ENCODE measurements around the gene RPS25.
A peak's percentile ranks its signal among the peaks of the same experiment; 100 is the strongest.
"Not testable (repeated sequence)": the region's sequence is repeated elsewhere in the genome, so short reads cannot be mapped to it uniquely, and the experiment has no call there.

The RPS25 gene

GRCh38 chr11:119014209-119014924, 3.8 kb downstream of the RPS25 start:
- DNase-seq = no peak

DNA sequence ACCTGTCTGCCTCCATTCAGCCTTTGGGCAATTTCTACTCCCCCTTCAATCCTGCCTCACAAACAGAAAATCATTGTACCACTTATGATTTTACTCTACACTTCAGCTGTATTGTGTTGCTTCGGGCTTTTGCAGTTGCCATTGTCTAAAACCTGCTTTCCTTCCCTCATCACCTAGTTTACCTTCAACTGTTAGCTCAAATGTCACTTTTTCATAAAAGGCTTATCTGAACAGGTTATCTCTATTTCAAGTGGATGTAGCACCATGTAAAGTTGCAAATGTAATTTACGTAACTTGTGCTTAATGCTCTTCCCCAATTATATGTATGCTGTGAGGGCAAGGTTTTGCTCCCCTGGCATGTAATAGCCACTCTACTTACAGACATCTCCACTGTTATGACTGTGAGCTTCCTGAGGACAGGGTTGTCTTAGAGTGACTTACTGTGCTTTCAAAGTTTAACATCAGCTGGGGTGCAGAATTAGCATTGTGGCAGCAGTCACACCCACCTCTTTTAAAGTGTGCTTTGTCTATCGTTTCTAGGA, 5.4 kb downstream of the RPS25 start:
- no peak for DNase-seq

GRCh38 chr11:119011476-119012053, 6.6 kb downstream of the RPS25 start:
- no peak for DNase-seq

DNA sequence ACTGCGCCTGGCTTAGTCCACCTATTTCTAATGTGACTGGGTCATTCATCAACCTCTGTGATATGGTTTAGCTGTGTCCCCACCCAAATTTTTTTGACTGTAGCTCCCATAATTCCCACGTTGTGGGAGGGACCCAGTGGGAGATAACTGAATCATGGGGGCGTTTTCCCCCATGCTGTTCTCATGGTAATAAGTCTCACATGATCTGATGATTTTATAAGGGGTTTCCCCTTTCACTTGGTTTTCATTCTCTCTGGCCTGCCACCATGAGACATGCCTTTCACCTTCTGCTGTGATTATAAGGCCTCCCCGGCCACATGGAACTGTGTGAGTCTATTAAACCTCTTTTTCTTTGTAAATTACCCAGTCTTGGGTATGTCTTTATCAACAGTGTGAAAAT, 11.5 kb downstream of the RPS25 start:
- no peak for DNase-seq

- DNase-seq = no peak
Observed at GRCh38 chr11:119000906-119001305, 17.2 kb downstream of the RPS25 start.

DNA sequence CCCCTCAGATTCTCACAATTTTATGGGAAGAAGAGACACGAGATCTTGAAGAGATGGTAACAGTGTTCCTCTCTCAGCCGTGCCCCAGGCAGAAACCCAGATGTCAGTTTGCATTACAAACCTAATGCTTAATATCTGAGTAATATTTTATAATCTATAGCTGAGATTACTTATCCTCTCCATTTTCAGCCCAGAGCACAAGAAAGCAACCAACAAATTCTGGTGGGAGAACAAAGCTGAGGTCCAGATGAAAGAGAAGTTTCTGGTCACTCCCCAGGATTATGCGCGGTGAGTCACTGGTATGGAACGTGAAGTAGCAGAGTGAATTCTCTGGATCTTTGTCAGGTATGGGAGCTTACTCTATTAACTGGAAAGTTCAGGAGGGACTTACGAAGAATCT, 19.3 kb downstream of the RPS25 start:
- DNase-seq = no peak

DNA sequence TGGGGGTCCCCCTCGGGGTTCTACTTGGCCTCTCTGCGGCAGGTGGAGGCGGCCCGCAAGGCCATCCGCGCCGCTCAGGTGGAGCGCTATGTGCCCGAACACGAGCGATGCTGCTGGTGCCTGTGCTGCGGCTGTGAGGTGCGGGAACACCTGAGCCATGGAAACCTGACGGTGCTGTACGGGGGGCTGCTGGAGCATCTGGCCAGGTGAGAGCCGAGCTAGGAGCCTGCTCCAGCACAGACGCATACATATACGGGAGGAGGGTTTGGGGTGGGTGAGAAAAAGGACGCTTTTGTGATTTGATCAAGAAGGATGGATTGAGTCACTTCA, 19.8 kb downstream of the RPS25 start:
- DNase-seq = no peak

- peak; percentile 93 to 94 for DNase-seq
Observed at GRCh38 chr11:118997627-118998387, 20.3 kb downstream of the RPS25 start, which contains the start of gene CENATAC. Gene CENATAC (plus strand): TSS chr11:118998138. CDS start chr11:118998198, 60 bp downstream.

DNA sequence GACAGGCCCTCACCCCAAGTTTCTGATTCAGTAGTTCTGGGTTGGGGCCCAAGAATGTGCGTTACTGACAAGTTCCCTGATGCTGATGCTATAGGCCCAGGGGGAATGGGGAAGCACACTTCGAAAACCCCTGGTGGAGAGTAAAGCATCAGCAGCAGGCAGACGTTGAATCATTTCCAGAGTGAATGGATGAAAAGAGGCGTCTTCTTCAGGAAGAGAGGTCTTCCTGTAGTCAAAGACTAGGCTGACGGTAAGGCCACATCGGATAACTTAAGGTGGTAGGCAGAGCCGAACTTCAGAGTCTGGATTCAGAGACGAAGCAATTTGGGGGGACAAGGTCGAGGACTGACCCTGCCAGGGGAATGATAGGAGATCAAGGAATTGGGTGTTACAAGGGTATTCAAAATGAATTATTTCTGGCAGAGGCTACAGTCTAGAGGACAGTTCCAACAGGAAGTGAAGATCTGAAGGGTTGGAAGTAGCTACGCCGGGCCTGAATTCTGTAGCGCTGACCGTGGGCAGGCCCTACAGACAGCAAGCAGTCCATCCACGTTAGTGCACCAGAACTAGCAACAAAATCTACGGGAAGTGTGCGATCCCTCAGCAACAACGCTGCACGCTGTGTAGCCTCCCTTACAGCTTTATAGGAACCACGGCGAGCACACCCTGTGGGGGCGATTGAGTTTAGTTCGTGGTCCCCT, 21.1 kb downstream of the RPS25 start:
- DNase-seq = peak in 1 of 2 donors; percentile 30

DNA sequence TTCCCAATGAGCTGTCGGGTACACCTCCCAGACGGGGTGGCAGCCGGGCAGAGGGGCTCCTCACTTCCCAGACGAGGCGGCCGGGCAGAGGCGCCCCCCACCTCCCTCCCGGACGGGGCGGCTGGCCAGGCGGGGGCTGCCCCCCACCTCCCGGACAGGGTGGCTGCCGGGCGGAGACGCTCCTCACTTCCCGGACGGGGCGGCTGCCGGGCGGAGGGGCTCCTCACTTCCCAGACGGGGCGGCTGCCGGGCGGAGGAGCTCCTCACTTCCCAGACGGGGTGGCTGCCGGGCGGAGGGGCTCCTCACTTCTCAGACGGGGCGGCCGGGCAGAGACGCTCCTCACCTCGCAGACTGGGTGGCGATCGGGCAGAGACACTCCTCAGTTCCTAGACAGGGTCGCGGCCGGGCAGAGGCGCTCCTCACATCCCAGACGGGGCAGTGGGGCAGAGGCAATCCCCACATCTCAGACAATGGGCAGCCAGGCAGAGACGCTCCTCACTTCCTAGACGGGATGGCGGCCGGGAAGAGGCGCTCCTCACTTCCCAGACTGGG, 26.6 kb downstream of the RPS25 start:
- DNase-seq = not testable (repeated sequence)

DNA sequence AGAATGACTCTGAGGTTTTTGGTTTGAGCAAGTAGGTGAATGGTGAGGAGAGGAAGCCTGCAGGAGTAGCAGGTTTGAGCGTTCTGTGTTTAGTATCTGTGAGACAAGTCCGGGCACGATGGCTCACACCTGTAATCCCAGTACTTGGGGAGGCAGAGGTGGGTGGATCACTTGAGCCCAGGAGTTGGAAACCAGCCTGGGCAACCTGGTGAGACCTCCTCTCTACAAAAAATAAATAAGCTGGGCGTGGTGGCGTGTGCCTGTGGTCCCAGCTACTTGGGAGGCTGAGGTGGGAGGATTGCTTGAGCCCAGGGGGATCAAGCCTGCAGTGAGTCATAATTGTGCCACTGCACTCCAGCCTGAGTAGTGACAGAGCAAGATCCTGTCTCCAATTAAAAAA, 29.9 kb downstream of the RPS25 start:
- DNase-seq = no peak

DNA sequence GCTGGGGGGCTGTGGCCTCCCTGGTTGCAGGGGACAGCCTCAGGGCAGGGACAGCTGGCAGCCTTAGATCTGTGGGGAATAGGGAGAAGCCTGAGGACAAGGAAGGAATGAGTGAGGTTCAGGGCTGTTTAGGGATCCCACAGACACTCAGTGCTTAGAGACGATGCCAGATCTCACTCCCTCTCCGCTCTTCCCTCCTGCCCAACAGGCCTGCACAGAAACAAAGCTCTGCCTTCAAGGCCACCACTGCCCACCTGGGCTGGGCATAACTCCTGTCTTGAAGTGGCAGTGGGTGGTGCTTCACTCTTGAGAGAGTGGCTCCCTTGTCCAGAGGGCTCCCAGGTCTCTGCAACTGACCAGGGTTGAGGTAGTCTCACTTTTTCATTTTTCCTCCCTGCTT, 33.3 kb downstream of the RPS25 start:
- DNase-seq = no peak

DNA sequence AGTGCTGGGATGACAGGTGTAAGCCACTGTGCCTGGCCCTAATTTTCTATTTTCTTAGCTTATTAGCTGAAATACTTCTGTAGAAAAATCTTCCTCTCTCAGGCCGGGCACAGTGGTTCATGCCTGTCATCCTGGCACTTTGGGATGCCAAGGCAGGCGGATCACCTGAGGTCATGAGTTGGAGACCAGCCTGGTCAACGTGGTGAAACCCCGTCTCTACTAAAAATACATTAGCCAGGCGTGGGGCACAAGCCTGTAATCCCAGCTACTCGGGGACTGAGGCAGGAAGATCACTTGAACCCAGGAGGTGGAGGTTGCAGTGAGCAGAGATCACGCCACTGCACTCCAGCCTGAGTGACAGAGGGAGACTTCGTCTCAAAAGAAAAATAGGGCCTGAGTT, 33.8 kb downstream of the RPS25 start:
- not testable (repeated sequence) for DNase-seq

- DNase-seq = no peak
Observed at GRCh38 chr11:118980191-118980881, 37.8 kb downstream of the RPS25 start.

- no peak for DNase-seq
Observed at GRCh38 chr11:118979434-118979833, 38.7 kb downstream of the RPS25 start.

- no peak for DNase-seq
Observed at GRCh38 chr11:118975771-118976709, 42.1 kb downstream of the RPS25 start.

DNA sequence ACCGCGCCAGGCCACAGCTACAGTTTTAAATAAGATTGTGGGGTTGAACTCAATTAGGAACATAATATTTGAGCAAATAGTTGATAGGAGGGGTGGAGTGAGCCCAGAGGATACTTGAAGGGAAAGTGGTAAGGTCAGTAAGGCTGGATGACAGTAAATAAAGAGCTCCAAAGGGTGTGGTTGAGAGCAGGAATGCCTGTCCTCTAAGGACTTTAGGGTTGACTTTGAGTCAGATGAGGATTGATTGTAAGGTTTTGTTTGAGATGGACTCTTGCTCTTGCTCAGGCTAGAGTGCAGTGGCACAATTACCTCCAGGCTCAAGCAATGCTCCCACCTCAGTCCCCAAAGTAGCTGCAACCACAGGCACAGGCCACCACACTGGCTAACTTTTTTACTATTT, 44.2 kb downstream of the RPS25 start:
- no peak for DNase-seq

- no peak for DNase-seq
Observed at GRCh38 chr11:118971646-118972045, 46.5 kb downstream of the RPS25 start, which contains the start of gene FOXR1. Gene FOXR1 (plus strand): TSS chr11:118971761. CDS start chr11:118971932, 171 bp downstream.

- DNase-seq = not testable (repeated sequence)
Observed at GRCh38 chr11:118969508-118969907, 48.6 kb downstream of the RPS25 start.

All from stimulated activated CD4-positive, alpha-beta T cell treated with anti-CD3 and anti-CD28 coated beads, Interleukin-2, amount 100 ng/mL, for 48 hours (primary cell).